HepG2 (cell line): ENCODE data around the gene PLRG1. TPM values are rescaled to one million over a fixed set of nuclear protein-coding genes. Genes with fewer than 3 reads are reported as not detected.

Source experiments
- ATAC-seq: fragments of 200-7000 bp; cut with Tn5 transposase; 3 replicates; pipeline ENCODE4 v1.9.1; 2020; ENCODE audit warnings: mild to moderate bottlenecking, moderate library complexity
- BruUV-seq: library from RNA; stranded (reverse); fragments of 400-500 nt; replicated peaks from 2 replicates; lab custom pipeline; 2021; lab: Mats Ljungman, UMichigan
- CTCF ChIA-PET: fragments of 300-600 bp; formaldehyde crosslinking; extraction: SDS; loops from one replicate; lab custom pipeline; 2021; ENCODE audit warnings: low total read pairs, inconsistent platforms, low intra/inter-chr PET ratio; lab: Yijun Ruan, JAX
- POLR2A ChIA-PET: fragments of 350-600 bp; sonication (Branson Sonifier 250); formaldehyde crosslinking; loops from one replicate; lab custom pipeline; 2020; ENCODE audit warnings: antibody characterized with exemption, inconsistent platforms; lab: Yijun Ruan, JAX
- DNase-seq: peaks from one replicate; pipeline ENCODE4 v3.0.0-alpha.2; 2015; ENCODE audit warnings: low spot score
- FAIRE-seq: peaks from 3 replicates; lab custom pipeline; 2011; peaks lifted over from hg19 to GRCh38; lab: Jason Lieb, UNC
- H2AFZ ChIP-seq: one replicate; pipeline ENCODE4 v1.6.1; 2011; ENCODE audit warnings: low read length, inconsistent platforms
- H3K27ac ChIP-seq: fragments of 300-600 bp; 3 replicates; pipeline ENCODE4 v1.8.0; 2011; ENCODE audit warnings: mixed run types, mild to moderate bottlenecking, mixed read lengths, low read length, inconsistent platforms; ENCODE audit not compliant: insufficient read depth; ENCODE audit errors: extremely low read length
- H3K27me3 ChIP-seq, 2 experiments: fragments of 200-600 bp in 1 of 2; 2 replicates in 1 of 2; 3 replicates in 1 of 2; pipeline versions ENCODE4 v1.6.0 to v1.8.0; 2011; ENCODE audit warnings: low read length in 2 of 2, mild to moderate bottlenecking in 2 of 2, moderate library complexity in 2 of 2, inconsistent platforms in 1 of 2; ENCODE audit not compliant: insufficient read depth in 2 of 2, control insufficient read depth in 1 of 2
- H3K36me3 ChIP-seq, 2 experiments: fragments of 200-600 bp in 1 of 2; replicated peaks in 1 of 2; 2 replicates in 1 of 2; 3 replicates in 1 of 2; pipeline versions ENCODE4 v1.5.1 to v1.8.0; 2011; ENCODE audit warnings: low read length in 2 of 2, inconsistent platforms in 1 of 2; ENCODE audit not compliant: insufficient read depth in 2 of 2, control insufficient read depth in 1 of 2
- H3K4me1 ChIP-seq: 2 replicates; pipeline ENCODE4 v1.5.1; 2012; ENCODE audit warnings: low read length, inconsistent platforms; ENCODE audit not compliant: insufficient read depth
- H3K4me2 ChIP-seq: 2 replicates; pipeline ENCODE4 v1.6.0; 2011; ENCODE audit warnings: low read depth, low read length, inconsistent platforms
- H3K4me3 ChIP-seq, 3 experiments: fragments of 200-600 bp in 1 of 3; sonication (generic), shearing (Covaris generic) in 1 of 3; replicated peaks in 1 of 3; 2 replicates each; pipeline ENCODE4 v1.5.1; 2011 to 2016; ENCODE audit warnings: low read length in 3 of 3, inconsistent platforms in 2 of 3, low read depth in 2 of 3, mild to moderate bottlenecking in 2 of 3, control low read depth in 1 of 3, mixed read lengths in 1 of 3; ENCODE audit not compliant: insufficient read depth in 1 of 3
- H3K79me2 ChIP-seq: one replicate; pipeline ENCODE4 v1.6.1; 2011; ENCODE audit warnings: low read length, inconsistent platforms; ENCODE audit not compliant: insufficient read depth
- H3K9ac ChIP-seq: 2 replicates; pipeline ENCODE4 v1.6.0; 2011; ENCODE audit warnings: mild to moderate bottlenecking, low read depth, low read length, inconsistent platforms; ENCODE audit not compliant: insufficient read depth
- H3K9me3 ChIP-seq: 2 replicates; pipeline ENCODE4 v1.5.1; 2012; ENCODE audit warnings: mild to moderate bottlenecking, low read length
- H4K20me1 ChIP-seq: 2 replicates; pipeline ENCODE4 v1.6.0; 2011; ENCODE audit warnings: inconsistent platforms, mild to moderate bottlenecking, low read length, moderate library complexity; ENCODE audit not compliant: insufficient read depth
- BRCA1 ChIP-seq: sonication (generic); formaldehyde crosslinking; IDR thresholded peaks from 2 replicates; pipeline ENCODE4 v1.4.0; 2020; ENCODE audit warnings: missing genetic modification reagents
- CBX1 ChIP-seq: IDR thresholded peaks from one replicate; pipeline ENCODE4 v1.6.1; 2016; ENCODE audit warnings: antibody characterized with exemption, low read depth
- ESRRA ChIP-seq: sonication (generic); formaldehyde crosslinking; IDR thresholded peaks from 2 replicates; pipeline ENCODE4 v1.5.1; 2020; ENCODE audit warnings: mild to moderate bottlenecking, low read depth, missing genetic modification reagents
- GABPB1 ChIP-seq: IDR thresholded peaks from 2 replicates; pipeline ENCODE4 v1.6.1; 2016; ENCODE audit warnings: mild to moderate bottlenecking, missing genetic modification reagents, moderate library complexity, missing compliant biosample characterization
- HMGA1 ChIP-seq: sonication (generic); formaldehyde crosslinking; conservative IDR thresholded peaks from 2 replicates; pipeline ENCODE4 v1.4.0; 2020; ENCODE audit warnings: missing genetic modification reagents
- KMT2A ChIP-seq: sonication (generic); formaldehyde crosslinking; IDR thresholded peaks from 2 replicates; pipeline ENCODE4 v1.4.0; 2020; ENCODE audit warnings: missing genetic modification reagents
- NFYB ChIP-seq: sonication (generic); formaldehyde crosslinking; IDR thresholded peaks from 2 replicates; pipeline ENCODE4 v1.4.0; 2020; ENCODE audit warnings: missing genetic modification reagents
- RBAK ChIP-seq: sonication (generic); formaldehyde crosslinking; IDR thresholded peaks from 2 replicates; pipeline ENCODE4 v1.5.1; 2020; ENCODE audit warnings: mild to moderate bottlenecking, missing genetic modification reagents
- SCMH1 ChIP-seq: sonication (generic); formaldehyde crosslinking; IDR thresholded peaks from 2 replicates; pipeline ENCODE4 v1.9.0; 2021; ENCODE audit warnings: missing genetic modification reagents, mild to moderate bottlenecking, borderline replicate concordance
- SMYD3 ChIP-seq: sonication (generic); formaldehyde crosslinking; IDR thresholded peaks from 2 replicates; pipeline ENCODE4 v1.8.1; 2023; ENCODE audit warnings: mild to moderate bottlenecking, missing genetic modification reagents
- ZBTB4 ChIP-seq: sonication (generic); formaldehyde crosslinking; IDR thresholded peaks from 2 replicates; pipeline ENCODE4 v1.4.0; 2020; ENCODE audit warnings: missing genetic modification reagents, mild to moderate bottlenecking, borderline replicate concordance
- ZEB1 ChIP-seq: IDR thresholded peaks from 2 replicates; pipeline ENCODE4 v1.6.1; 2012; ENCODE audit warnings: mild to moderate bottlenecking, low read depth, inconsistent platforms; ENCODE audit not compliant: insufficient replicate concordance
- ZNF136 ChIP-seq: sonication (generic); formaldehyde crosslinking; IDR thresholded peaks from 2 replicates; pipeline ENCODE4 v1.8.1; 2022; ENCODE audit warnings: low read depth, mild to moderate bottlenecking, moderate library complexity, missing genetic modification reagents
- ZNF567 ChIP-seq: sonication (generic); formaldehyde crosslinking; IDR thresholded peaks from 2 replicates; pipeline ENCODE4 v1.8.1; 2023; ENCODE audit warnings: mild to moderate bottlenecking, missing genetic modification reagents, borderline replicate concordance
- ZNF607 ChIP-seq: sonication (generic); formaldehyde crosslinking; IDR thresholded peaks from 2 replicates; pipeline ENCODE4 v1.5.1; 2020; ENCODE audit warnings: missing genetic modification reagents, mild to moderate bottlenecking, borderline replicate concordance
- WGBS: methylation state at CpG from one replicate; pipeline ENCODE4 v1.1.6; 2017; ENCODE audit warnings: low lambda C conversion rate; 5-methylcytosine and 5-hydroxymethylcytosine counted together
- in situ Hi-C: cut with HindIII; loops from 2 replicates; pipeline ENCODE4 v1.10.0; 2017; ENCODE audit warnings: low pct_unique_long_range_greater_than_20kb; ENCODE audit not compliant: extremely low pct_ligation_motif_present
- intact Hi-C: fragments of 100-400 bp; cut with micrococcal nuclease; formaldehyde crosslinking; loops from one replicate; pipeline ENCODE4 v1.10.0; 2022; ENCODE audit not compliant: unreplicated experiment
- polyA plus RNA-seq, 8 experiments: library from polyadenylated mRNA; depleted of rRNA in 3 of 8; stranded (reverse) in 7 of 8; unstranded in 1 of 8; fragments of >200 nt; fragmentation: Illumina TruSeq in 4 of 8; extraction: Trizol in 4 of 8; gene quantifications; 2 replicates each; pipeline versions ENCODE4 v1.2.1 to v1.2.3, GENCODE V29; 2011 to 2016; ENCODE audit warnings: low read depth in 4 of 8, missing spikeins in 1 of 8, mixed read lengths in 1 of 8; ENCODE audit not compliant: insufficient read depth in 1 of 8
- total RNA-seq, 5 experiments: library from RNA; depleted of rRNA; stranded (reverse); fragments of >200 nt; fragmentation: Illumina TruSeq; extraction: Trizol; gene quantifications; 2 replicates each; pipeline ENCODE4 v1.2.3, GENCODE V29; 2016; ENCODE audit warnings: low read depth in 1 of 5
- TF ChIP-seq, protein P1 (sequence below): sonication (generic); formaldehyde crosslinking; IDR thresholded peaks from 2 replicates; pipeline ENCODE4 v1.4.0; 2020; ENCODE audit warnings: missing genetic modification reagents

Gene PLRG1
- total and polyA plus RNA-seq, 2 of the 13 experiments (the other 11 are each of a cell fraction or from before 2014, with no cell fraction given) = 77.3 to 110 TPM

GRCh38 chr4:154577324-154577723 is 27.1 kb upstream of the PLRG1 start:
- in situ Hi-C loops = no loop called here
- POLR2A ChIA-PET = interaction anchor here (0.8 to 3.3 kb wide), 14 partner anchors 9 to 41 kb away, joined by 3 to 32 read pairs (median 11); partner anchors contain the start of genes FGA, FGB, FGG and PLRG1
- peak; percentile 94 for DNase-seq
- no peaks in the 10 kb centered on the region for H3K79me2 ChIP-seq
- BruUV-seq = no TSS peak
- H3K4me1 ChIP-seq = peaks cover 38% of the 10 kb centered on the region
- no peaks in the 10 kb centered on the region for H3K27me3 ChIP-seq
- peak; percentile 96 for ATAC-seq
- H2AFZ ChIP-seq = no peak overlapping the region
- H3K27ac ChIP-seq = peak overlapping the region; percentile 71
- H3K36me3 ChIP-seq = no peaks in the 10 kb centered on the region
- H3K9ac ChIP-seq = peak overlapping the region; percentile 37
- H3K9me3 ChIP-seq = no peaks in the 10 kb centered on the region
- no peaks in the 10 kb centered on the region for H4K20me1 ChIP-seq
- intact Hi-C loops = loop anchor here (1.0 to 2.0 kb wide), 3 partner anchors 13 to 40 kb away; partner anchors contain the start of gene FGA
- WGBS = 0% methylated on average over 2 of the region's 2 CpGs
- FAIRE-seq = peak; percentile 92
- peak overlapping the region in 2 of 3 experiments; percentile 8 to 37; a peak in 1 of 6 replicates for H3K4me3 ChIP-seq
- peak overlapping the region; percentile 70 for H3K4me2 ChIP-seq
- CTCF ChIA-PET = interaction anchor here (1.3 kb wide), 1 partner anchor 17 kb away, joined by 4 read pairs; no protein-coding TSS in a partner anchor
- no peak for TF ChIP-seq SCMH1 (CRISPR knock-in tag)
- TF ChIP-seq BRCA1 (CRISPR knock-in tag) = no peak
- no peak for TF ChIP-seq ZNF607
- TF ChIP-seq HMGA1 (CRISPR knock-in tag) = no peak
- TF ChIP-seq, protein P1, sequence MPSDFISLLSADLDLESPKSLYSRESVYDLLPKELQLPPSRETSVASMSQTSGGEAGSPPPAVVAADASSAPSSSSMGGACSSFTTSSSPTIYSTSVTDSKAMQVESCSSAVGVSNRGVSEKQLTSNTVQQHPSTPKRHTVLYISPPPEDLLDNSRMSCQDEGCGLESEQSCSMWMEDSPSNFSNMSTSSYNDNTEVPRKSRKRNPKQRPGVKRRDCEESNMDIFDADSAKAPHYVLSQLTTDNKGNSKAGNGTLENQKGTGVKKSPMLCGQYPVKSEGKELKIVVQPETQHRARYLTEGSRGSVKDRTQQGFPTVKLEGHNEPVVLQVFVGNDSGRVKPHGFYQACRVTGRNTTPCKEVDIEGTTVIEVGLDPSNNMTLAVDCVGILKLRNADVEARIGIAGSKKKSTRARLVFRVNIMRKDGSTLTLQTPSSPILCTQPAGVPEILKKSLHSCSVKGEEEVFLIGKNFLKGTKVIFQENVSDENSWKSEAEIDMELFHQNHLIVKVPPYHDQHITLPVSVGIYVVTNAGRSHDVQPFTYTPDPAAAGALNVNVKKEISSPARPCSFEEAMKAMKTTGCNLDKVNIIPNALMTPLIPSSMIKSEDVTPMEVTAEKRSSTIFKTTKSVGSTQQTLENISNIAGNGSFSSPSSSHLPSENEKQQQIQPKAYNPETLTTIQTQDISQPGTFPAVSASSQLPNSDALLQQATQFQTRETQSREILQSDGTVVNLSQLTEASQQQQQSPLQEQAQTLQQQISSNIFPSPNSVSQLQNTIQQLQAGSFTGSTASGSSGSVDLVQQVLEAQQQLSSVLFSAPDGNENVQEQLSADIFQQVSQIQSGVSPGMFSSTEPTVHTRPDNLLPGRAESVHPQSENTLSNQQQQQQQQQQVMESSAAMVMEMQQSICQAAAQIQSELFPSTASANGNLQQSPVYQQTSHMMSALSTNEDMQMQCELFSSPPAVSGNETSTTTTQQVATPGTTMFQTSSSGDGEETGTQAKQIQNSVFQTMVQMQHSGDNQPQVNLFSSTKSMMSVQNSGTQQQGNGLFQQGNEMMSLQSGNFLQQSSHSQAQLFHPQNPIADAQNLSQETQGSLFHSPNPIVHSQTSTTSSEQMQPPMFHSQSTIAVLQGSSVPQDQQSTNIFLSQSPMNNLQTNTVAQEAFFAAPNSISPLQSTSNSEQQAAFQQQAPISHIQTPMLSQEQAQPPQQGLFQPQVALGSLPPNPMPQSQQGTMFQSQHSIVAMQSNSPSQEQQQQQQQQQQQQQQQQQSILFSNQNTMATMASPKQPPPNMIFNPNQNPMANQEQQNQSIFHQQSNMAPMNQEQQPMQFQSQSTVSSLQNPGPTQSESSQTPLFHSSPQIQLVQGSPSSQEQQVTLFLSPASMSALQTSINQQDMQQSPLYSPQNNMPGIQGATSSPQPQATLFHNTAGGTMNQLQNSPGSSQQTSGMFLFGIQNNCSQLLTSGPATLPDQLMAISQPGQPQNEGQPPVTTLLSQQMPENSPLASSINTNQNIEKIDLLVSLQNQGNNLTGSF (CRISPR knock-in tag) = no peak
- no peak for TF ChIP-seq ZNF567 (CRISPR knock-in tag)
- TF ChIP-seq CBX1 = no peak
- TF ChIP-seq KMT2A = peak; percentile 60; the same call in 1 of the 2 replicates
- TF ChIP-seq ZEB1 = peak; percentile 32
- peak; percentile 16; the same call in 1 of the 2 replicates for TF ChIP-seq NFYB
- TF ChIP-seq SMYD3 = no peak
- TF ChIP-seq ZNF136 (CRISPR knock-in tag) = 0 out of 2 replicates have a peak, but pooled peaks have one; percentile 55
- TF ChIP-seq GABPB1 = no peak
- peak; percentile 68; the same call in 1 of the 2 replicates for TF ChIP-seq ESRRA (CRISPR knock-in tag)
- TF ChIP-seq RBAK (CRISPR knock-in tag) = no peak
- no peak for TF ChIP-seq ZBTB4 (CRISPR knock-in tag)
